ENCODE results near the gene SECISBP2L.

DNA sequence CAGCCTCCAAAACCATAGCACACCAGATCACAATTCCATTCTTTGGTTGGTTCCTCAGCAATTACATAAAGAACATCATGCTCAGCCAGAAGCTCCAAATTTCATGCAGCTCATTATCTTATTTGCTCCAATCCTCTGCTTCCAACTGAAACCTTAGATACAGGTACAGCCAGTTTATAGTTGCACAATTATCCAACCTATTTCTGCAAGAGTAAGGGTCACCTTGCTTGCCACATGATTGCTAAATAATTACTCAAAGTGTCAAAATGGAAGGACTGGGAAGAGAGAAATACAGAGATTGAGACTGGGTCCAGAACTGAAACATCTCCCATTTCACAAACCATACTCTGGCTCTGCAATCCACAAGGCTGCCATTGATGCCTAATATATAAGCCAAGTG, 59.1 kb downstream of the SECISBP2L start:
- TF ChIP-seq, protein P1, sequence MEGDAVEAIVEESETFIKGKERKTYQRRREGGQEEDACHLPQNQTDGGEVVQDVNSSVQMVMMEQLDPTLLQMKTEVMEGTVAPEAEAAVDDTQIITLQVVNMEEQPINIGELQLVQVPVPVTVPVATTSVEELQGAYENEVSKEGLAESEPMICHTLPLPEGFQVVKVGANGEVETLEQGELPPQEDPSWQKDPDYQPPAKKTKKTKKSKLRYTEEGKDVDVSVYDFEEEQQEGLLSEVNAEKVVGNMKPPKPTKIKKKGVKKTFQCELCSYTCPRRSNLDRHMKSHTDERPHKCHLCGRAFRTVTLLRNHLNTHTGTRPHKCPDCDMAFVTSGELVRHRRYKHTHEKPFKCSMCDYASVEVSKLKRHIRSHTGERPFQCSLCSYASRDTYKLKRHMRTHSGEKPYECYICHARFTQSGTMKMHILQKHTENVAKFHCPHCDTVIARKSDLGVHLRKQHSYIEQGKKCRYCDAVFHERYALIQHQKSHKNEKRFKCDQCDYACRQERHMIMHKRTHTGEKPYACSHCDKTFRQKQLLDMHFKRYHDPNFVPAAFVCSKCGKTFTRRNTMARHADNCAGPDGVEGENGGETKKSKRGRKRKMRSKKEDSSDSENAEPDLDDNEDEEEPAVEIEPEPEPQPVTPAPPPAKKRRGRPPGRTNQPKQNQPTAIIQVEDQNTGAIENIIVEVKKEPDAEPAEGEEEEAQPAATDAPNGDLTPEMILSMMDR (IDR thresholded peaks at IDR 0.05), result no peak
- TF ChIP-seq POLR2AphosphoS5 (IDR thresholded peaks at IDR 0.05; ENCODE audit: low read depth, low read length), result no peak
- TF ChIP-seq SIN3A (IDR thresholded peaks at IDR 0.05; ENCODE audit: borderline replicate concordance, insufficient read depth, low read depth, low read length), result no peak
- TF ChIP-seq, protein P2, sequence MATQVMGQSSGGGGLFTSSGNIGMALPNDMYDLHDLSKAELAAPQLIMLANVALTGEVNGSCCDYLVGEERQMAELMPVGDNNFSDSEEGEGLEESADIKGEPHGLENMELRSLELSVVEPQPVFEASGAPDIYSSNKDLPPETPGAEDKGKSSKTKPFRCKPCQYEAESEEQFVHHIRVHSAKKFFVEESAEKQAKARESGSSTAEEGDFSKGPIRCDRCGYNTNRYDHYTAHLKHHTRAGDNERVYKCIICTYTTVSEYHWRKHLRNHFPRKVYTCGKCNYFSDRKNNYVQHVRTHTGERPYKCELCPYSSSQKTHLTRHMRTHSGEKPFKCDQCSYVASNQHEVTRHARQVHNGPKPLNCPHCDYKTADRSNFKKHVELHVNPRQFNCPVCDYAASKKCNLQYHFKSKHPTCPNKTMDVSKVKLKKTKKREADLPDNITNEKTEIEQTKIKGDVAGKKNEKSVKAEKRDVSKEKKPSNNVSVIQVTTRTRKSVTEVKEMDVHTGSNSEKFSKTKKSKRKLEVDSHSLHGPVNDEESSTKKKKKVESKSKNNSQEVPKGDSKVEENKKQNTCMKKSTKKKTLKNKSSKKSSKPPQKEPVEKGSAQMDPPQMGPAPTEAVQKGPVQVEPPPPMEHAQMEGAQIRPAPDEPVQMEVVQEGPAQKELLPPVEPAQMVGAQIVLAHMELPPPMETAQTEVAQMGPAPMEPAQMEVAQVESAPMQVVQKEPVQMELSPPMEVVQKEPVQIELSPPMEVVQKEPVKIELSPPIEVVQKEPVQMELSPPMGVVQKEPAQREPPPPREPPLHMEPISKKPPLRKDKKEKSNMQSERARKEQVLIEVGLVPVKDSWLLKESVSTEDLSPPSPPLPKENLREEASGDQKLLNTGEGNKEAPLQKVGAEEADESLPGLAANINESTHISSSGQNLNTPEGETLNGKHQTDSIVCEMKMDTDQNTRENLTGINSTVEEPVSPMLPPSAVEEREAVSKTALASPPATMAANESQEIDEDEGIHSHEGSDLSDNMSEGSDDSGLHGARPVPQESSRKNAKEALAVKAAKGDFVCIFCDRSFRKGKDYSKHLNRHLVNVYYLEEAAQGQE (IDR thresholded peaks at IDR 0.05; ENCODE audit: insufficient read depth in 1 of 2, low read depth in 2 of 2, low read length in 1 of 2), result no peak
